Neural crest cell (in vitro differentiated cells): ENCODE data around the gene PKD2. TPM values are rescaled to one million over a fixed set of nuclear protein-coding genes. Genes with fewer than 3 reads are reported as not detected.
"Not testable (repeated sequence)": the region's sequence is repeated elsewhere in the genome, so short reads cannot be mapped to it uniquely, and the experiment has no call there.

Source experiments
- DNase-seq: peaks from one replicate; pipeline ENCODE4 v3.0.0; 2021; ENCODE audit warnings: low read depth, mixed read lengths, low spot score
- H3K27ac Mint-ChIP-seq: one replicate; pipeline ENCODE4 v1.8.0; 2021; ENCODE audit warnings: mild to moderate bottlenecking, mixed read lengths; ENCODE audit not compliant: unreplicated experiment
- H3K27me3 Mint-ChIP-seq: 2 replicates; pipeline ENCODE4 v1.8.0; 2021; ENCODE audit warnings: low read depth, mild to moderate bottlenecking, mixed read lengths
- H3K36me3 Mint-ChIP-seq: 2 replicates; pipeline ENCODE4 v1.8.0; 2021; ENCODE audit warnings: low read depth, mild to moderate bottlenecking, mixed read lengths
- H3K4me1 Mint-ChIP-seq: 2 replicates; pipeline ENCODE4 v1.8.0; 2021; ENCODE audit warnings: mixed read lengths
- H3K4me3 Mint-ChIP-seq: one replicate; pipeline ENCODE4 v1.8.0; 2021; ENCODE audit warnings: mild to moderate bottlenecking, mixed read lengths
- H3K9me3 Mint-ChIP-seq: 2 replicates; pipeline ENCODE4 v1.8.0; 2021; ENCODE audit warnings: mixed read lengths
- CTCF ChIP-seq: fragments of 200-600 bp; sonication (generic); conservative IDR thresholded peaks from 2 replicates; pipeline ENCODE4 v1.5.0; 2021; ENCODE audit warnings: antibody characterized with exemption, mild to moderate bottlenecking
- total RNA-seq: library from RNA; stranded (reverse); gene quantifications from 2 replicates; pipeline ENCODE4 v1.2.1, GENCODE V29; 2021

PKD2 gene
- total RNA-seq, 1 donor from 2014 or later: 37.9 TPM

- DNase-seq: no peak
- Mint-ChIP-seq H3K9me3 (peaks cover under 1% of the 10 kb centered on the region), H3K27me3 (no peaks in the 10 kb centered on the region)
These were observed 20.9 kb upstream of the PKD2 start for GRCh38 chr4:87986508-87986907.

GRCh38 chr4:87989765-87990164 lies 17.7 kb upstream of the PKD2 start:
- no peak for TF ChIP-seq CTCF
- Mint-ChIP-seq H3K9me3 (no peaks in the 10 kb centered on the region), H3K4me3 (no peak overlapping the region), H3K36me3 (no peaks in the 10 kb centered on the region), H3K27ac (peak overlapping the region; percentile 81), H3K4me1 (peaks cover 5% of the 10 kb centered on the region), H3K27me3 (no peaks in the 10 kb centered on the region)
- no peak for DNase-seq

More at GRCh38 chr4:87986508-87986907, 20.9 kb upstream of the PKD2 start:
- Mint-ChIP-seq H3K36me3 (no peaks in the 10 kb centered on the region), H3K4me3 (no peak overlapping the region), H3K27ac (no peak overlapping the region), H3K4me1 (peaks cover 5% of the 10 kb centered on the region)
- no peak for TF ChIP-seq CTCF

GRCh38 chr4:87995435-87995834 lies 12.0 kb upstream of the PKD2 start:
- no peaks in the 10 kb centered on the region for H3K4me1 Mint-ChIP-seq
- H3K4me3 Mint-ChIP-seq: no peak overlapping the region
- no peak overlapping the region for H3K27ac Mint-ChIP-seq
- no peak for TF ChIP-seq CTCF
- DNase-seq: no peak
- H3K27me3 Mint-ChIP-seq: no peaks in the 10 kb centered on the region
- H3K36me3 Mint-ChIP-seq: peaks cover 2% of the 10 kb centered on the region
- H3K9me3 Mint-ChIP-seq: peaks cover under 1% of the 10 kb centered on the region

- not testable (repeated sequence) for H3K4me1 Mint-ChIP-seq, H3K36me3 Mint-ChIP-seq, H3K9me3 Mint-ChIP-seq, H3K27ac Mint-ChIP-seq, H3K4me3 Mint-ChIP-seq, DNase-seq, H3K27me3 Mint-ChIP-seq
- TF ChIP-seq CTCF: peak; percentile 44
These were observed 8.2 kb upstream of the PKD2 start for GRCh38 chr4:87999191-87999691.

- peaks cover 3% of the 10 kb centered on the region for H3K9me3 Mint-ChIP-seq
- no peak overlapping the region for H3K27ac Mint-ChIP-seq
- H3K27me3 Mint-ChIP-seq: peaks cover 6% of the 10 kb centered on the region
- peaks cover 2% of the 10 kb centered on the region for H3K36me3 Mint-ChIP-seq
- no peak for DNase-seq
- peaks cover 16% of the 10 kb centered on the region for H3K4me1 Mint-ChIP-seq
- H3K4me3 Mint-ChIP-seq: no peak overlapping the region
- TF ChIP-seq CTCF: no peak
These were observed 5.6 kb upstream of the PKD2 start for GRCh38 chr4:88001871-88002270.

- Mint-ChIP-seq H3K4me3 (no peak overlapping the region), H3K27ac (no peak overlapping the region), H3K4me1 (peaks cover 19% of the 10 kb centered on the region), H3K27me3 (peaks cover 6% of the 10 kb centered on the region), H3K36me3 (peaks cover 2% of the 10 kb centered on the region), H3K9me3 (peaks cover 3% of the 10 kb centered on the region)
- no peak for TF ChIP-seq CTCF
- DNase-seq: no peak
These were observed 4.6 kb upstream of the PKD2 start for GRCh38 chr4:88002786-88003185.
